Measurements from ENCODE around the gene CHRNA5. TPM values are rescaled to one million over a fixed set of nuclear protein-coding genes. Genes with fewer than 3 reads are reported as not detected.

CHRNA5 gene
- under 0.01 and 1.2 TPM in 2 replicates for total RNA-seq

DNA sequence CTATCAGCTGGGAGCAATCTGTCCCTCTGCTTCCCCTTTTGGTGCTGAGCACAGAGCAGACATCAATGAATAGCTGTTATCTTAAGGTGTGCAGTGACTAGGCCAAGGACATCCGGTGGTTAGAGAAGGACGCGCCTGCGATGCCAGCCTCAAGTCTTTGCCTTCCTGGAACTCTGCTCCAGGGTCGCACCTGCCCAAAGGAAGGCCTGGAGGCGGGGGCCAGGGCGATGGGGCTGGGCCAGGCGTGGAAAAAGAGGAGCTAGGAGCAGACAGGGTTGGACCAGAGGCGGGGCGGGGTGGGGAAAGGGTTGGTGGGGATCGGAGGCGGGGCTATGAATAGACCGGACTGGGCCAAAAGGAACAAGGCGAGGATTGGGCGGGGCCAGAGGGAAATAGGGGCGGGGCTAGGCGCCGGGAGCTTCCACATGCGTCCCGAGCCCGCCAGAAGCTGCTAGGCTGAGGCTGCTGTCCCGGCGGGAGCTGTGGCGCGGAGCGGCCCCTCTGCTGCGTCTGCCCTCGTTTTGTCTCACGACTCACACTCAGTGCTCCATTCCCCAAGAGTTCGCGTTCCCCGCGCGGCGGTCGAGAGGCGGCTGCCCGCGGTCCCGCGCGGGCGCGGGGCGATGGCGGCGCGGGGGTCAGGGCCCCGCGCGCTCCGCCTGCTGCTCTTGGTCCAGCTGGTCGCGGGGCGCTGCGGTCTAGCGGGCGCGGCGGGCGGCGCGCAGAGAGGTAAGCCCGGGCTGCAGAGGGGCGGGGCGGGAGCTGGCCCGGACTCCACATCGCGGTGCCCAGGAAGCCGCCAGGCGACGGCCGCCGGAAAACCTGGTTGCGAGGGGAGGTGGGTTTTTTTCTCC is at the start of gene CHRNA5:
TSS of gene CHRNA5 (plus strand) at position 424 of the 854 bp plus-strand sequence. CDS start at position 624, 200 bp downstream.

DNA sequence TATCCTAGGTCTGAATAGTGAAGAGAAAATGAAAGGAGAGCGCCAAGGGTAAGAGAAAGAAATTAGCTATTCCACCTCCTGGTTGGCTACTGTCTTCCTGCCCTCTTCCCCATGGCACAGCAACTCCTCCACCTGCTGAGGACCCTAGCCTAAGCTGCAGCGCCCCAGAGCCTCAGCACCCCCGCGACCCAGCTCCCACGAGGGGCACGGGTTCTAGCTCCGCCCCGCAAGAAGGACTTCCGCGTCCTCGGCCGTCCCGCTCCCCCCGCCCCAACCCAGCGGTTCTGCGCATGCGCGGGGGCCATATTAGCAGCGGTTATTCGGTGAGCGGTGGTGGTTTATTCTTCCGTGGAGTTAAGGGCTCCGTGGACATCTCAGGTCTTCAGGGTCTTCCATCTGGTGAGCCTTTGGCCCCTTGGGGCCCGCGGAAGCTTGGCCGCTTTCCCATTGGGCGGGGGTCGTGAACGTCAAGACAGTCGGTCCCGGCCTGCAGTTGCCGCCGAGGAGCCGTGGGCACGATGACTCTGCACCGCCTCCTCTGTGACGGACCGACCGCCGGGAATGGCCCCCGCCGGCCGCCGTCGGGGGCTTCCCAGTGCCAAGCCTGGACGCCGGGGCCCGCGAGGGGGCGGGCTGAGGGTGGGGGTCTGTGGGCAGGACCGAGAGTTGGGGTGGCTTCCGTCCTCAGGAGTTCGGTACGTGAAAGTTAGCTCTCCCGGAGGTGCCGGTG is 25.0 kb upstream of the CHRNA5 start, which contains the start of gene PSMA4:
TSS of gene PSMA4 (plus strand) at position 304 of the 730 bp plus-strand sequence. CDS start 1,484 bp downstream, outside the sequence.

DNA sequence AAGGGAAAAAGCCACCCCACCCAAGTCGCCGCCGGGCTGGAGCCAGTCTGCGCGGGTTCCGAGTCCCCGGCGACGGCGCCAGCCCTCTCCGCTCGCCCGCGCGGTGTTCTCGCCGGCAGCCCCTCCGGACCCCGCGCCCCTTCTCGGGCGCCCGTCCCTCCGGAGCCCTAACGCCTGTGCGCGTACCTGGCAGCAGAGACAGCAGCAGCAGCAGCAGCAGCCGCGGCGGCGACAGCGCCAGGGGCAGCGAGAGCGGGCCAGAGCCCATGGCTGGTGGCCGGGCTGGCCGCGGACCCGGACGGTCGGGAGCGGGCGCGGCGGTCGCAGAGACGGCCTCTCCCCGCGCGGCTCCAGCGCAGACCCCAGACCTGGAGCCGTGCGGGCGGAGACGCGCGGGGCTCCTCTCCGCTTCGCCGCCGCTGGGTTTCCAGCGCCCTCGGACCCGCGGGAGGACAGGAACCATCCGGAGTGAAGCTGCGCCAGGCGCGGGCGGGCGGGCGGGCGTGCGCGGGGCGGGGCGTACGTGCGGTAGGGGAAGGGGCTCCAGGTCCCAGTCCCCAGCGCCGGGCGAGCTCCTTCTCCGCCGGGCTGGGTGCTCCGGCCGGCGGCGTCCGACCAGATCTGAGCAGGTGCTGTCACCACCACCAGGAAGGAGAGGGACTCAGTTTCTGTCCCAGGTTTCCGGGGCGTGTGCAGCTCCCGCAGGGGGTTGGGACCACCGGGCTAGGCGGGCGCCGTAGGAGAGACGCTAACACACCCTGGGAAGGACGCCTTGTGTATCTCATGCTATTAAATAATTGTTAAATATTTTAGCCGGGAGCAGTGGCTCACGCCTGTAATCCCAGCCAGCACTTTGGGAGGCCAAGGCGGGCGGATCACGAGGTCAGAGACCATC is 55.5 kb downstream of the CHRNA5 start, which contains the start of gene CHRNA3:
TSS of gene CHRNA3 (minus strand) at position 470 of the 895 bp plus-strand sequence. CDS start at position 268, 202 bp downstream.

DNA sequence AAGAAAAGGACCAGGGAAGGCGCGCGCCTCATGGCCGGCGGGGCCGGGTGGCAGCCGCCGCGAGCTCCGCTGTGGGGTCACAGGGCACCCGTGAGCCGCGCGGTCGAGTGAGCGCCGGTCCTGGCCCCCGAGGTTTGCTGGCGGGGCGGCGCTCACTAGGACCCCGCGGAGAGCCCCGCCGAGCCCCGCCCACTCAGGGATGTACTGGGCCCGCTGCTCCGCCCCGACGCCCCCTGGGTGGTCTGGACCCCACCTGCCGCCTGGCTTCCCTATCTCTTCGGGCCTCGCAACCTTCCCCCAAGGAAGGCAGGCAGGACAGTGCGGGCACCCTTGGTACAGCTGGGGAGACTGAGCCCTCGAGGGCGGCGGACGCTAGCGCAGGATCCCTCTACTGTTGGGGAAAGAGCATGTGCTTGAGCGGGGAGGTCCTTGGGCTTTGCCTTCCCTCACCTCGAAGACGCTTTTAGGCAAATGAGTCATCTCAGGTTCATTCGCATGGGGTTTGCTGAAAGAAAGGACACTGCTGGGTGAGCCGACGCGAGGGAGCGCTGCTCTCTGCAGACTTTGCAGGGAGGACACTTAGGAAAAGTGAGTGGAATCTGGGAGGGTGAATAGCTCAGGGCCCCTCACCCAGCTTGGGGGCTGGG is 75.9 kb downstream of the CHRNA5 start, which contains the start of gene CHRNB4:
TSS of gene CHRNB4 (minus strand) at position 109 of the 647 bp plus-strand sequence. CDS start at position 32, 77 bp downstream.

Small RNAs within 50 kb of the gene (small RNA-seq; reads per million reads assigned to genes)
- not detected for gene AC067863.2

Other genes with a start within 250 kb of the CHRNA5 start
- not detected in 2 replicates for gene CRABP1, start 225.2 kb upstream of the CHRNA5 start, total RNA-seq
- gene IREB2, start 127.3 kb upstream of the CHRNA5 start, total RNA-seq = 34.9 and 55.0 TPM in 2 replicates
- 0.39 and 1.7 TPM in 2 replicates for gene HYKK, start 57.9 kb upstream of the CHRNA5 start, total RNA-seq
- 110 and 239 TPM in 2 replicates for gene PSMA4, start 25.1 kb upstream of the CHRNA5 start, total RNA-seq
- not detected in 2 replicates for gene CHRNA3, start 55.5 kb downstream of the CHRNA5 start, total RNA-seq
- under 0.01 TPM in 1 of 2 replicates, not detected in the other for gene CHRNB4, start 75.7 kb downstream of the CHRNA5 start, total RNA-seq
- 2.0 and 3.5 TPM in 2 replicates for gene ADAMTS7, start 245.9 kb downstream of the CHRNA5 start, total RNA-seq

Measured in placental epithelial cell (primary cell).